Measurements from ENCODE around the gene SHOX.

Gene SHOX

GRCh38 chrX:626745-627509 lies 3.7 kb upstream of the SHOX start:
- no peak overlapping the region for H3K27ac ChIP-seq (ENCODE audit: low read length)
- H3K79me2 ChIP-seq (ENCODE audit: low read length): no peaks in the 10 kb centered on the region
- no peak for TF ChIP-seq CTCF (IDR thresholded peaks at IDR 0.05; ENCODE audit: low read depth, low read length)
- TF ChIP-seq EZH2phosphoT487 (IDR thresholded peaks at IDR 0.05; ENCODE audit: low read depth): no peak
- no peak overlapping the region for H2AFZ ChIP-seq (ENCODE audit: low read depth, low read length)
- H3K4me3 ChIP-seq (ENCODE audit: low read length): no peak overlapping the region
- no peak overlapping the region for H3K9ac ChIP-seq (ENCODE audit: low read length)
- H3K4me1 ChIP-seq (ENCODE audit: low read length): no peaks in the 10 kb centered on the region
- no peaks in the 10 kb centered on the region for H3K9me3 ChIP-seq (ENCODE audit: insufficient read depth, low read length)
- no peaks in the 10 kb centered on the region for H3K27me3 ChIP-seq (ENCODE audit: low read depth, low read length)
- H3K4me2 ChIP-seq (ENCODE audit: low read length): no peak overlapping the region
- no peaks in the 10 kb centered on the region for H4K20me1 ChIP-seq (ENCODE audit: insufficient read depth, low read length)
- no peaks in the 10 kb centered on the region for H3K36me3 ChIP-seq (replicated peaks; ENCODE audit: low read depth, low read length)

GRCh38 chrX:627510-627981 lies 3.0 kb upstream of the SHOX start:
- H3K9ac ChIP-seq (ENCODE audit: low read length): no peak overlapping the region
- no peaks in the 10 kb centered on the region for H3K36me3 ChIP-seq (replicated peaks; ENCODE audit: low read depth, low read length)
- no peaks in the 10 kb centered on the region for H3K79me2 ChIP-seq (ENCODE audit: low read length)
- H2AFZ ChIP-seq (ENCODE audit: low read depth, low read length): no peak overlapping the region
- no peaks in the 10 kb centered on the region for H4K20me1 ChIP-seq (ENCODE audit: insufficient read depth, low read length)
- H3K9me3 ChIP-seq (ENCODE audit: insufficient read depth, low read length): no peaks in the 10 kb centered on the region
- no peaks in the 10 kb centered on the region for H3K4me1 ChIP-seq (ENCODE audit: low read length)
- H3K27ac ChIP-seq (ENCODE audit: low read length): no peak overlapping the region
- H3K27me3 ChIP-seq (ENCODE audit: low read depth, low read length): no peaks in the 10 kb centered on the region
- H3K4me3 ChIP-seq (ENCODE audit: low read length): no peak overlapping the region
- no peak overlapping the region for H3K4me2 ChIP-seq (ENCODE audit: low read length)
- TF ChIP-seq EZH2phosphoT487 (IDR thresholded peaks at IDR 0.05; ENCODE audit: low read depth): no peak
- no peak for TF ChIP-seq CTCF (IDR thresholded peaks at IDR 0.05; ENCODE audit: low read depth, low read length)

- Histone ChIP-seq H3K27ac (ENCODE audit: low read length) (no peak overlapping the region), H3K27me3 (ENCODE audit: low read depth, low read length) (no peaks in the 10 kb centered on the region), H3K79me2 (ENCODE audit: low read length) (no peaks in the 10 kb centered on the region), H3K9ac (ENCODE audit: low read length) (no peak overlapping the region), H3K36me3 (replicated peaks; ENCODE audit: low read depth, low read length) (no peaks in the 10 kb centered on the region), H2AFZ (ENCODE audit: low read depth, low read length) (no peak overlapping the region), H3K4me3 (ENCODE audit: low read length) (no peak overlapping the region), H3K9me3 (ENCODE audit: insufficient read depth, low read length) (no peaks in the 10 kb centered on the region), H3K4me1 (ENCODE audit: low read length) (no peaks in the 10 kb centered on the region), H3K4me2 (ENCODE audit: low read length) (no peak overlapping the region), H4K20me1 (ENCODE audit: insufficient read depth, low read length) (no peaks in the 10 kb centered on the region)
- TF ChIP-seq EZH2phosphoT487 (IDR thresholded peaks at IDR 0.05; ENCODE audit: low read depth) (no peak), CTCF (IDR thresholded peaks at IDR 0.05; ENCODE audit: low read depth, low read length) (no peak)
Observed at GRCh38 chrX:627995-628394, 2.6 kb upstream of the SHOX start.

GRCh38 chrX:629230-630006 lies 1.2 kb upstream of the SHOX start:
- TF ChIP-seq CTCF (IDR thresholded peaks at IDR 0.05; ENCODE audit: low read depth, low read length) (no peak), EZH2phosphoT487 (IDR thresholded peaks at IDR 0.05; ENCODE audit: low read depth) (no peak)
- H3K4me3 ChIP-seq (ENCODE audit: low read length): no peak overlapping the region
- H3K9ac ChIP-seq (ENCODE audit: low read length): no peak overlapping the region
- H3K9me3 ChIP-seq (ENCODE audit: insufficient read depth, low read length): no peaks in the 10 kb centered on the region
- no peaks in the 10 kb centered on the region for H3K36me3 ChIP-seq (replicated peaks; ENCODE audit: low read depth, low read length)
- H3K4me1 ChIP-seq (ENCODE audit: low read length): no peaks in the 10 kb centered on the region
- no peaks in the 10 kb centered on the region for H4K20me1 ChIP-seq (ENCODE audit: insufficient read depth, low read length)
- H3K27me3 ChIP-seq (ENCODE audit: low read depth, low read length): no peaks in the 10 kb centered on the region
- no peak overlapping the region for H2AFZ ChIP-seq (ENCODE audit: low read depth, low read length)
- H3K79me2 ChIP-seq (ENCODE audit: low read length): no peaks in the 10 kb centered on the region
- H3K4me2 ChIP-seq (ENCODE audit: low read length): no peak overlapping the region
- H3K27ac ChIP-seq (ENCODE audit: low read length): no peak overlapping the region

Measured in OCI-LY3 (cell line).